HG03039 (cell line): ENCODE measurements around the gene GNRHR.

Experiments used
- ATAC-seq: cut with Tn5 transposase; IDR thresholded peaks from one replicate; pipeline ENCODE4 v1.9.1; 2021; ENCODE audit warnings: mild to moderate bottlenecking, moderate library complexity; ENCODE audit not compliant: unreplicated experiment

GNRHR gene

GRCh38 chr4:67700738-67701516 lies 53.3 kb downstream of the GNRHR start, which contains the start of gene UBA6:
UBA6 (minus strand) TSS chr4:67701155; CDS start chr4:67701119, 36 bp downstream.
- ATAC-seq, result peak; percentile 98

- no peak for ATAC-seq
These were observed 54.0 kb downstream of the GNRHR start for GRCh38 chr4:67700116-67700737.

- ATAC-seq, result no peak
These were observed 54.6 kb downstream of the GNRHR start for GRCh38 chr4:67699603-67700002.

GRCh38 chr4:67697860-67698687 lies 56.1 kb downstream of the GNRHR start:
- no peak for ATAC-seq

- no peak for ATAC-seq
These were observed 58.1 kb downstream of the GNRHR start for GRCh38 chr4:67696061-67696460.

- ATAC-seq, result no peak
These were observed 59.5 kb downstream of the GNRHR start for GRCh38 chr4:67694662-67695061.

- no peak for ATAC-seq
These were observed 62.9 kb downstream of the GNRHR start for GRCh38 chr4:67691328-67691727.
